Mononuclear cell (primary cell): Measurements from ENCODE around the gene ADAMTS20. TPM values are rescaled to one million over a fixed set of nuclear protein-coding genes. Genes with fewer than 3 reads are reported as not detected.
"Not testable (repeated sequence)": the region's sequence is repeated elsewhere in the genome, so short reads cannot be mapped to it uniquely, and the experiment has no call there.

Source experiments
- H3K27me3 ChIP-seq: 2 replicates; pipeline ENCODE4 v1.6.0; 2011; ENCODE audit warnings: low read length, control low read depth; ENCODE audit not compliant: insufficient read depth
- H3K4me1 ChIP-seq: 2 replicates; pipeline ENCODE4 v1.5.1; 2011; ENCODE audit warnings: mild to moderate bottlenecking, low read length, control low read depth; ENCODE audit not compliant: insufficient read depth
- H3K4me3 ChIP-seq: 2 replicates; pipeline ENCODE4 v1.5.1; 2011; ENCODE audit warnings: mild to moderate bottlenecking, low read length, moderate library complexity
- H3K9me3 ChIP-seq: 2 replicates; pipeline ENCODE4 v1.5.1; 2011; ENCODE audit warnings: low read depth, mild to moderate bottlenecking, control low read depth, low read length
- total RNA-seq: library from RNA; depleted of rRNA; stranded (reverse); fragments of >200 nt; gene quantifications from one replicate; pipeline ENCODE4 v1.2.3, GENCODE V29; 2012

The ADAMTS20 gene
- total RNA-seq, 1 donor, result not detected

- H3K9me3 ChIP-seq, H3K27me3 ChIP-seq, H3K4me3 ChIP-seq, H3K4me1 ChIP-seq: not testable (repeated sequence)
These were observed 192.0 kb downstream of the ADAMTS20 start for GRCh38 chr12:43360001-43360400.

- Histone ChIP-seq H3K4me3 (no peak overlapping the region), H3K9me3 (no peaks in the 10 kb centered on the region), H3K4me1 (no peaks in the 10 kb centered on the region), H3K27me3 (no peaks in the 10 kb centered on the region)
These were observed 194.9 kb downstream of the ADAMTS20 start for GRCh38 chr12:43357141-43357540.

DNA sequence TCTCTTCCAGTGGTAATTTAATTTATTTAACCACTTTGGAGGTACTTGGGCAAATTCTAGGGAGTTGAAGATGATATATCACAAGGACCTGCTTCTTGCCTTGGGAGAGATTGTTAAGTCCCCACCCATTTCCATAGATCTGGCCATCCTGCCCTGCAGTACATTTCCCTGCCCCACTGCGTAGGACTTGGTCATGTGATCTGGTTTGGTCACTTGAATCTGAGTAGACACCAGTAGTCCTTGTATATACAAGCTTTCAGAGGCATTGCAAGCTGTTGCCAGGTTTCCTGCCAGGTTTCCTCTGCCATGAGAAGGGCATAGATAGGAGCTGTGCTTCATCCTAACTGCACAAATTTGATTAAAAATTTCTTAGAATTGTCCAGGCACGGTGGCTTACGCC is 200.0 kb downstream of the ADAMTS20 start:
- no peaks in the 10 kb centered on the region for H3K4me1 ChIP-seq
- no peaks in the 10 kb centered on the region for H3K27me3 ChIP-seq
- no peak overlapping the region for H3K4me3 ChIP-seq
- no peaks in the 10 kb centered on the region for H3K9me3 ChIP-seq

GRCh38 chr12:43349863-43350262 is 202.1 kb downstream of the ADAMTS20 start:
- no peaks in the 10 kb centered on the region for H3K4me1 ChIP-seq
- H3K27me3 ChIP-seq, result no peaks in the 10 kb centered on the region
- H3K4me3 ChIP-seq, result no peak overlapping the region
- H3K9me3 ChIP-seq, result no peaks in the 10 kb centered on the region

GRCh38 chr12:43348221-43348620 is 203.8 kb downstream of the ADAMTS20 start:
- Histone ChIP-seq H3K4me1 (no peaks in the 10 kb centered on the region), H3K4me3 (no peak overlapping the region), H3K9me3 (no peaks in the 10 kb centered on the region), H3K27me3 (no peaks in the 10 kb centered on the region)

DNA sequence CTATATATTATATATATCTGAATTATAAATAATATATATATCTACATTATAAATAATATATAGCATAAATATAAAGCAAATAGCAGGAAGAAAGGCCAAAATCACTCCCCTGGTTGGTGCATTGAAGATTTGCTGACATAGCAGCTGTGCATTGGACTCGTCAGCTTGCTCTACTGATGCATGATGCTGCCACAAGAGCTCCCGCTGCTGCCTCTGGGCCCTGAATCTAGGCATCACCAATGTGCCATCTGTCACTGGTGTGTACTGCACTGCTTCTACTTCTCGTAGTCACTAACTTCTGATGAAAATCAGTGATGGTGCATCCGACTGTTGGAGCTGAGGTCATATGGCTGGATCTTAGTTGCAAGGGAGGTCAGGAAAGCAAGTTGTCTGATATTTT is 205.0 kb downstream of the ADAMTS20 start:
- H3K4me3 ChIP-seq, result no peak overlapping the region
- H3K27me3 ChIP-seq, result no peaks in the 10 kb centered on the region
- H3K4me1 ChIP-seq, result no peaks in the 10 kb centered on the region
- H3K9me3 ChIP-seq, result no peaks in the 10 kb centered on the region

GRCh38 chr12:43345023-43345422 is 207.0 kb downstream of the ADAMTS20 start:
- no peaks in the 10 kb centered on the region for H3K9me3 ChIP-seq
- H3K4me3 ChIP-seq, result no peak overlapping the region
- no peaks in the 10 kb centered on the region for H3K27me3 ChIP-seq
- no peaks in the 10 kb centered on the region for H3K4me1 ChIP-seq

- H3K9me3 ChIP-seq, H3K4me1 ChIP-seq, H3K4me3 ChIP-seq, H3K27me3 ChIP-seq: not testable (repeated sequence)
These were observed 210.2 kb downstream of the ADAMTS20 start for GRCh38 chr12:43341785-43342313.

DNA sequence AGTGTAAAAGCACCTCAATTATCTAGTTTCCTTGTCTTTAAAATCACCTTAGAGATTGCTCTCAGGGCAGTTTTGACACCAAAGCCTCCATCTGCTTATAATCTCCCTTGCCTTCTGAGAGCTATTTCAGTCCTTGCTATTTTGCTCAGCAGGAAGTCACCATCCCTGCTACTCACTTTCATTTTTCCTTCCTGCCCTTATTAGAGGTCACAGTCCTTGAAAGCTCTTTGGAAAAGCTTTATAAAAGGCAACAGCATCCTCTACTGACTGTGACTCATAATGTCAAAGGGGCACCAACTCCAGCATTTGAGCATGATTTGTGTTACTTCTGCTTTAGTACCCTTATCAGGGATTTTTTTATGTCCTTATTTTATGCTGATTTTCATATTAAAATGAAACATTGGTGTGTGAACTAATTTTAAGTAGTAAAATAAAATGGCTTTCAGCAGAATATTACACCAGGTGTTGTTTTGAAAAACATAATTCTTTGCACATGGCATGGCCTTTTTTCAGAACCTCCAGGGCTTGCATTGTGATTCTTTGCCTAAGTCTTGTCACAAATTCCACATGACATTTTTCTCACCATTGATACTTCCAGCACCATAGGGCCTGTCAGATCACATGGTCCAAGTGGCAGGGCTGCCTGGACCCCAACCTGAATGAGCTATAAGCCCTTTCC is 213.0 kb downstream of the ADAMTS20 start:
- Histone ChIP-seq H3K27me3 (no peaks in the 10 kb centered on the region), H3K4me3 (no peak overlapping the region), H3K4me1 (no peaks in the 10 kb centered on the region), H3K9me3 (no peaks in the 10 kb centered on the region)

- H3K27me3 ChIP-seq, result no peaks in the 10 kb centered on the region
- no peaks in the 10 kb centered on the region for H3K9me3 ChIP-seq
- H3K4me1 ChIP-seq, result no peaks in the 10 kb centered on the region
- no peak overlapping the region for H3K4me3 ChIP-seq
These were observed 214.2 kb downstream of the ADAMTS20 start for GRCh38 chr12:43337571-43338444.

- no peaks in the 10 kb centered on the region for H3K27me3 ChIP-seq
- no peaks in the 10 kb centered on the region for H3K4me1 ChIP-seq
- H3K9me3 ChIP-seq, result no peaks in the 10 kb centered on the region
- no peak overlapping the region for H3K4me3 ChIP-seq
These were observed 214.9 kb downstream of the ADAMTS20 start for GRCh38 chr12:43336962-43337555.

- Histone ChIP-seq H3K9me3 (no peaks in the 10 kb centered on the region), H3K4me1 (no peaks in the 10 kb centered on the region), H3K27me3 (no peaks in the 10 kb centered on the region), H3K4me3 (no peak overlapping the region)
These were observed 218.4 kb downstream of the ADAMTS20 start for GRCh38 chr12:43333644-43334043.

- H3K9me3 ChIP-seq, result no peaks in the 10 kb centered on the region
- H3K4me1 ChIP-seq, result no peaks in the 10 kb centered on the region
- H3K27me3 ChIP-seq, result no peaks in the 10 kb centered on the region
These were observed 218.9 kb downstream of the ADAMTS20 start for GRCh38 chr12:43332977-43333640.

DNA sequence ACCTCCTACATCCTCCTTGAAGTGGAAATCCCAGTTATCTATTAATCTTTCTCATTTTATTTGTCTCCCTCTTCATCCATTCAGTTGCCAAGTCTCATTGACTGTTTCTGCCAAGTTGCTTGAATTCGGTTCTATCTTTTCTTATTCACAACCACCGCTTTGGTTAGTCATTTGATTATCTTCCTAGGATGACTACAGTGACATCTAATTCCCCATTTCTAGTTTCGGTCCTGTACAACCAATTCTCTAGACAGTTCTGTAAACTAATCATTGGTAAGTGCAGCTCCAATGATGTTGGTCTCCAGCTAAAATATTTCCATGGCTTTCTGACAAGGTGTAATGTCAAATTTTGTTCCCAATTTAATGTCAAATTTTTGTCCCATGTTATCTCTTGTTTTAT is 220.1 kb downstream of the ADAMTS20 start:
- no peaks in the 10 kb centered on the region for H3K4me1 ChIP-seq
- no peak overlapping the region for H3K4me3 ChIP-seq
- H3K27me3 ChIP-seq, result no peaks in the 10 kb centered on the region
- no peaks in the 10 kb centered on the region for H3K9me3 ChIP-seq

More at GRCh38 chr12:43332977-43333640, 218.9 kb downstream of the ADAMTS20 start:
- H3K4me3 ChIP-seq, result no peak overlapping the region

DNA sequence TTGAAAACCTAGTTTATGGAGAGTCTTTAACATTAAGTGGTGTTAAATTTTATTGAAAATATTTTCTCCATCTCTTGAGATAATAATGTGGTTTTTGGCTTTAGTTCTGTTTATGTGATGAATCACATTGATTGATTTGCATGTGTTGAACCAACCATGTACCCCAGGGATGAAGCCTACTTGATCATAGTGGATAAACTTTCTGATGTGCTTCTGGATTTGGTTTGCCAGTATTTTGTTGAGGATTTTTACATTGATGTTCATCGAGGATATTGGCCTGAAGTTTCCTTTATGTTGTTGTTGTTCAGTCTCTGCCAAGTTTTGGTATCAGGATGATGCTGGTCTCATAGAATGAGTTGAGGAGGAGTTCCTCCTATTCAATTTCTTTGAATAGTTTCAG is 222.6 kb downstream of the ADAMTS20 start:
- Histone ChIP-seq H3K27me3 (no peaks in the 10 kb centered on the region), H3K4me1 (no peaks in the 10 kb centered on the region), H3K9me3 (no peaks in the 10 kb centered on the region), H3K4me3 (no peak overlapping the region)
